Hepatocyte (in vitro differentiated cells): ENCODE results near the gene ITGB8. TPM values are rescaled to one million over a fixed set of nuclear protein-coding genes. Genes with fewer than 3 reads are reported as not detected.

ENCODE experiments used
- DNase-seq: peaks from one replicate; pipeline ENCODE4 v3.0.0-alpha.2; 2016; ENCODE audit warnings: low spot score
- H2AFZ ChIP-seq: fragments of 200-600 bp; sonication (generic); 2 replicates; pipeline ENCODE4 v1.6.0; 2016; ENCODE audit warnings: antibody characterized with exemption, mild to moderate bottlenecking
- H3K27ac ChIP-seq: fragments of 200-600 bp; sonication (generic); 2 replicates; pipeline ENCODE4 v1.5.1; 2016; ENCODE audit warnings: mild to moderate bottlenecking
- H3K27me3 ChIP-seq: fragments of 200-600 bp; sonication (generic); 2 replicates; pipeline ENCODE4 v1.6.1; 2016
- H3K36me3 ChIP-seq: fragments of 200-600 bp; sonication (generic); replicated peaks from 2 replicates; pipeline ENCODE4 v1.5.1; 2016; ENCODE audit warnings: low read depth; ENCODE audit not compliant: insufficient read depth
- H3K4me1 ChIP-seq: fragments of 200-600 bp; sonication (generic); 2 replicates; pipeline ENCODE4 v1.5.1; 2016; ENCODE audit warnings: mild to moderate bottlenecking, moderate library complexity; ENCODE audit not compliant: insufficient read depth
- H3K4me2 ChIP-seq: fragments of 200-600 bp; sonication (generic); 2 replicates; pipeline ENCODE4 v1.6.0; 2016
- H3K4me3 ChIP-seq: fragments of 200-600 bp; sonication (generic); 2 replicates; pipeline ENCODE4 v1.5.1; 2016; ENCODE audit warnings: mild to moderate bottlenecking
- H3K79me2 ChIP-seq: fragments of 200-600 bp; sonication (generic); 2 replicates; pipeline ENCODE4 v1.6.0; 2017; ENCODE audit warnings: mild to moderate bottlenecking
- H3K9me2 ChIP-seq: fragments of 200-600 bp; sonication (generic); replicated peaks from 2 replicates; pipeline ENCODE4 v1.6.0; 2017; ENCODE audit warnings: mild to moderate bottlenecking; ENCODE audit not compliant: insufficient read depth
- H3K9me3 ChIP-seq: fragments of 200-600 bp; sonication (generic); 2 replicates; pipeline ENCODE4 v1.5.1; 2016; ENCODE audit warnings: low read depth, mild to moderate bottlenecking
- H4K20me1 ChIP-seq: fragments of 200-600 bp; sonication (generic); 2 replicates; pipeline ENCODE4 v1.6.0; 2016; ENCODE audit warnings: mild to moderate bottlenecking; ENCODE audit not compliant: insufficient read depth, poor library complexity, severe bottlenecking
- CTCF ChIP-seq: fragments of 200-600 bp; sonication (generic); IDR thresholded peaks from 2 replicates; pipeline ENCODE4 v1.5.1; 2016; ENCODE audit warnings: antibody characterized with exemption, mild to moderate bottlenecking; ENCODE audit not compliant: poor library complexity
- EZH2 ChIP-seq: fragments of 200-600 bp; sonication (generic); IDR thresholded peaks from 2 replicates; pipeline ENCODE4 v1.6.1; 2016; ENCODE audit warnings: antibody characterized with exemption, mild to moderate bottlenecking, borderline replicate concordance
- EZH2phosphoT487 ChIP-seq: fragments of 200-600 bp; sonication (generic); IDR thresholded peaks from one replicate; pipeline ENCODE4 v1.6.1; 2018; ENCODE audit warnings: antibody characterized with exemption, mild to moderate bottlenecking, low read depth, moderate library complexity; ENCODE audit not compliant: unreplicated experiment, severe bottlenecking
- WGBS: methylation state at CpG from one replicate; pipeline ENCODE4 v1.1.6; 2016; ENCODE audit warnings: low lambda C conversion rate; ENCODE audit errors: missing lambda C conversion rate; 5-methylcytosine and 5-hydroxymethylcytosine counted together
- polyA plus RNA-seq: library from polyadenylated mRNA; unstranded; fragments of >200 nt; fragmentation: Nextera tagmentation; extraction: Ambion mirVana; gene quantifications from 2 replicates; pipeline ENCODE4 v1.2.1, GENCODE V29; 2016
- total RNA-seq: library from RNA; depleted of rRNA; stranded (reverse); fragments of >200 nt; gene quantifications from 2 replicates; pipeline ENCODE4 v1.2.3, GENCODE V29; 2014

The ITGB8 gene
- total and polyA plus RNA-seq, 2 experiments from 2014 or later: 7.2 to 37.0 TPM

DNA sequence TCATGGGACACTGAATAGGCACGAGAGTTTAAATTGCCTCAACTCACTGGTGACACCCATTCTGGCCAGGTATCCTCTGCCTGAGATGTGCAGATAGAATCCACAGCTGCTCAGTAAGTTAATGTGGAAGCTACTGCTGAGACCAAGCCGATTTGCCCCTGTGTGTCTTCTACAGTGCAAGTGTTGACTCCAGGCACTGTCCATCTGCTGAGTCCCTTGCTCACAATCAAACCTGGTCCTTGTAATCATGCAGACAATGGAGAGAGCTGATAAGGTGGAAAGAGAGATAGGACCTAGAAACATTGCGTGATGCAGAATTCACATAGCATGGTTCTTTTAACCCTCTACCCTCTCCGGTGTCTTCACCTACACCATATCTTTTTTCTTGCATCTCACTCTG, 101.4 kb downstream of the ITGB8 start:
- Histone ChIP-seq H3K4me1 (peaks cover 8% of the 10 kb centered on the region), H3K79me2 (no peaks in the 10 kb centered on the region), H3K27me3 (no peaks in the 10 kb centered on the region), H3K9me3 (no peaks in the 10 kb centered on the region), H3K9me2 (no peaks in the 10 kb centered on the region), H3K27ac (no peak overlapping the region), H2AFZ (no peak overlapping the region), H3K36me3 (no peaks in the 10 kb centered on the region), H3K4me2 (no peak overlapping the region), H4K20me1 (no peaks in the 10 kb centered on the region), H3K4me3 (no peak overlapping the region)
- TF ChIP-seq CTCF (no peak), EZH2 (no peak), EZH2phosphoT487 (no peak)
- 77% methylated on average over 4 of the region's 4 CpGs for WGBS
- DNase-seq: no peak

DNA sequence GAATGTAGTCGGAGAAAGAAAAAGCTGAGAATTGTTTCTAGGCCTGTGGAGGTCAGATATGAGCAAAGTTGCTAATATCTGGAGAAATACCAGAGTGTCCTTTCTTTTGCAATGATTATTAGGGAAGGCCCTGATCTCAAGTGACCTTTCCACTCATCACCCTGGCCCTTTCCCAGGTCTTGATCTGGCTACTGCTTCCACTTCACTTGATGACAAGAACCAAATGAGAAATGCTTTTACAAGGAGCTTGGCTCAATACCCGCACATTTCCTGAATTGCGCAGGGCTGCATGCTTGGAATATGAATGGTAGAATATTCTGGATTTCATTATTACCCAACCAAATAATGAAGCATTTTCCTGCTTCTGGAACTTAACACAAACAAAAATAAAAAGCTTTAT, 104.6 kb downstream of the ITGB8 start:
- Histone ChIP-seq H2AFZ (no peak overlapping the region), H3K79me2 (no peaks in the 10 kb centered on the region), H3K27ac (no peak overlapping the region), H4K20me1 (no peaks in the 10 kb centered on the region), H3K4me1 (peaks cover 28% of the 10 kb centered on the region), H3K9me3 (no peaks in the 10 kb centered on the region), H3K9me2 (no peaks in the 10 kb centered on the region), H3K4me3 (no peak overlapping the region), H3K27me3 (no peaks in the 10 kb centered on the region), H3K4me2 (no peak overlapping the region), H3K36me3 (no peaks in the 10 kb centered on the region)
- no peak for DNase-seq
- TF ChIP-seq EZH2: no peak
- TF ChIP-seq CTCF: no peak
- no peak for TF ChIP-seq EZH2phosphoT487
- WGBS: 83% methylated on average over 3 of the region's 3 CpGs

DNA sequence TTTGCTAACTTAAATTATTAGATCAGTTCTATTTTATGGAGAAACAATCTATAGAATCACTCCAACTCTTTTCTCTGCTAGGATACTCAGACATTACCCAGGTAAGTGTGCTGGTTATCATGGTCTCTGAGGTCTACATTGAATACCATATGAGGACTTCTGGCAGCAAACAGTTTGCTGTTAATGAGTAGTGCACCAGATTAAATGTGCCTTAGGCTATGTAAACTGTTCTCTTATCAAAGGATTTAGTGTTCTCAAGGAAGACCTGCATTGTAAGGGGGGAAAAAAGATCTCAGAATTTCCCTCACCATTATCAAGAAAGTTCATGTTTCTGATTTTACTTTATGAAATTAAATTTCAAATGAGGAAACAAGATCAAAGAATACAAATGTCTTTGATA, 107.5 kb downstream of the ITGB8 start:
- no peaks in the 10 kb centered on the region for H3K9me3 ChIP-seq

More for the DNA sequence above, 107.5 kb downstream of the ITGB8 start:
- H3K27me3 ChIP-seq: no peaks in the 10 kb centered on the region
- H3K4me3 ChIP-seq: no peak overlapping the region
- H3K27ac ChIP-seq: peak overlapping the region; percentile 73
- H3K4me1 ChIP-seq: peaks cover 36% of the 10 kb centered on the region
- no peaks in the 10 kb centered on the region for H3K79me2 ChIP-seq
- H4K20me1 ChIP-seq: no peaks in the 10 kb centered on the region
- no peaks in the 10 kb centered on the region for H3K9me2 ChIP-seq
- TF ChIP-seq EZH2: no peak
- no peak for TF ChIP-seq EZH2phosphoT487
- TF ChIP-seq CTCF: no peak
- peak overlapping the region; percentile 23 for H3K4me2 ChIP-seq
- no peak for DNase-seq
- H2AFZ ChIP-seq: no peak overlapping the region
- H3K36me3 ChIP-seq: no peaks in the 10 kb centered on the region
